Activated CD4-positive, alpha-beta T cell treated with anti-CD3 and anti-CD28 coated beads, Interleukin-2, amount 10 ng/mL, durations not matched to agents 24 days and 14 days (primary cell): ENCODE data around the gene SLC35C1. TPM values are rescaled to one million over a fixed set of nuclear protein-coding genes. Genes with fewer than 3 reads are reported as not detected.

Experiments
- total RNA-seq: library from RNA; stranded (reverse); gene quantifications from 2 replicates; pipeline ENCODE4 v1.2.3, GENCODE V29; 2022

Gene SLC35C1
- total RNA-seq, 1 donor from 2014 or later: 15.3 TPM

Other genes starting within 250 kb of the SLC35C1 start
- gene CHST1, start 139.5 kb upstream of the SLC35C1 start, total RNA-seq: 0.28 and 0.36 TPM in 2 replicates
- gene CRY2, start 42.3 kb downstream of the SLC35C1 start, total RNA-seq: 22.1 and 22.5 TPM in 2 replicates
- 0.49 and 0.83 TPM in 2 replicates for gene MAPK8IP1, start 80.5 kb downstream of the SLC35C1 start, total RNA-seq
- 1.8 and 2.0 TPM in 2 replicates for gene FREY1, start 102.1 kb downstream of the SLC35C1 start, total RNA-seq
- gene PEX16, start 112.7 kb downstream of the SLC35C1 start, total RNA-seq: 31.3 and 34.8 TPM in 2 replicates
- not detected in 2 replicates for gene LARGE2, start 117.5 kb downstream of the SLC35C1 start, total RNA-seq